Endothelial cell of umbilical vein (primary cell): ENCODE measurements around the gene CDKL5.

ENCODE experiments used
- CTCF ChIP-seq, 2 donors: IDR thresholded peaks; 1 replicate in 1 of 2; 2 replicates in 1 of 2; pipeline ENCODE4 v1.5.1; 2011; ENCODE audit warnings: low read length in 2 of 2, mild to moderate bottlenecking in 2 of 2, moderate library complexity in 2 of 2, control low read depth in 1 of 2, inconsistent platforms in 1 of 2, low read depth in 1 of 2; ENCODE audit not compliant: insufficient read depth in 1 of 2; ENCODE audit errors: extremely low read depth in 1 of 2
- EZH2 ChIP-seq: IDR thresholded peaks from 2 replicates; pipeline ENCODE4 v1.6.1; 2012; ENCODE audit warnings: borderline replicate concordance, low read depth, mild to moderate bottlenecking, moderate library complexity, low read length, inconsistent platforms; ENCODE audit not compliant: severe bottlenecking
- FOS ChIP-seq: IDR thresholded peaks from 2 replicates; pipeline ENCODE4 v1.6.1; 2011; ENCODE audit warnings: mild to moderate bottlenecking, low read length, moderate library complexity, borderline replicate concordance; ENCODE audit not compliant: insufficient read depth
- POLR2A ChIP-seq: IDR thresholded peaks from 2 replicates; pipeline ENCODE4 v1.6.1; 2012; ENCODE audit warnings: low read depth, mild to moderate bottlenecking, control low read depth, low read length
- POLR2AphosphoS5 ChIP-seq: IDR thresholded peaks from 2 replicates; pipeline ENCODE4 v1.6.1; 2012; ENCODE audit warnings: low read depth, mild to moderate bottlenecking, control low read depth, low read length, moderate library complexity; ENCODE audit not compliant: insufficient read depth
- TF ChIP-seq, protein P1 (sequence below): IDR thresholded peaks from 2 replicates; pipeline ENCODE4 v1.6.1; 2011; ENCODE audit not compliant: insufficient read depth, insufficient read length

DNA sequence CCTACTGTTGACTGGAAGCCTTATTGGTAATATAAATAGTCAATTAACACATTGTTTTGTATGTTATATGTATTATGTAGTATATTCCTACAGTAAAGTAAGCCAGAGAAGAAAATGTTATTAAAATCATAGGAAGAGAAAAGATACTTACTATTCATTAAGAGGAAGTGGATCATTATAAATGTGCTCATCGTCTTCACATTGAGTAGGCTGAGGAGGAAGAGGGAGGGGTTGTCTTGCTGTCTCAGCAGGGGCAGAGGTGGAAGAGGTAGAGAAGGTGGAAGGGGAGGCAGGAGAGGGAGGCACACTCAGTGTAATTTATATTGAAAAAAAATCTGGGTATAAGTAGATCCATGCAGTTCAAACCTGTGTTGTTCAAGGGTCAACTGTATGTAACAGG is 10.6 kb downstream of the CDKL5 start:
- TF ChIP-seq CTCF (IDR thresholded peaks at IDR 0.05; ENCODE audit: extremely low read depth in 1 of 2, insufficient read depth in 1 of 2, low read depth in 1 of 2, low read length in 2 of 2) (no peak), EZH2 (no peak), POLR2AphosphoS5 (no peak), POLR2A (no peak), FOS (no peak)
- TF ChIP-seq, protein P1, sequence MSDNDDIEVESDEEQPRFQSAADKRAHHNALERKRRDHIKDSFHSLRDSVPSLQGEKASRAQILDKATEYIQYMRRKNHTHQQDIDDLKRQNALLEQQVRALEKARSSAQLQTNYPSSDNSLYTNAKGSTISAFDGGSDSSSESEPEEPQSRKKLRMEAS, result no peak
